ENCODE measurements around the gene ARAP1.

Gene ARAP1

GRCh38 chr11:72668629-72669347 is 83.4 kb downstream of the ARAP1 start:
- peak; percentile 79 for DNase-seq (ENCODE audit: low spot score)

- no peak for DNase-seq (ENCODE audit: low spot score)
These were observed 86.2 kb downstream of the ARAP1 start for GRCh38 chr11:72665911-72666472.

- DNase-seq (ENCODE audit: low spot score) = no peak
These were observed 90.2 kb downstream of the ARAP1 start for GRCh38 chr11:72662036-72662435.

GRCh38 chr11:72661486-72661885 is 90.7 kb downstream of the ARAP1 start:
- no peak for DNase-seq (ENCODE audit: low spot score)

- DNase-seq (ENCODE audit: low spot score) = no peak
These were observed 93.1 kb downstream of the ARAP1 start for GRCh38 chr11:72658989-72659640.

- DNase-seq (ENCODE audit: low spot score) = no peak
These were observed 94.7 kb downstream of the ARAP1 start for GRCh38 chr11:72657411-72658100.

- no peak for DNase-seq (ENCODE audit: low spot score)
These were observed 96.2 kb downstream of the ARAP1 start for GRCh38 chr11:72655896-72656464.

- no peak for DNase-seq (ENCODE audit: low spot score)
These were observed 97.2 kb downstream of the ARAP1 start for GRCh38 chr11:72655014-72655413.

- DNase-seq (ENCODE audit: low spot score) = no peak
These were observed 98.6 kb downstream of the ARAP1 start for GRCh38 chr11:72653649-72654048.

- no peak for DNase-seq (ENCODE audit: low spot score)
These were observed 99.2 kb downstream of the ARAP1 start for GRCh38 chr11:72652873-72653630.

GRCh38 chr11:72652133-72652532 is 100.1 kb downstream of the ARAP1 start:
- no peak for DNase-seq (ENCODE audit: low spot score)

- DNase-seq (ENCODE audit: low spot score) = no peak
These were observed 102.8 kb downstream of the ARAP1 start for GRCh38 chr11:72649215-72649976.

GRCh38 chr11:72648384-72649136 is 103.6 kb downstream of the ARAP1 start:
- no peak for DNase-seq (ENCODE audit: low spot score)

GRCh38 chr11:72647882-72648281 is 104.3 kb downstream of the ARAP1 start:
- no peak for DNase-seq (ENCODE audit: low spot score)

- DNase-seq (ENCODE audit: low spot score) = no peak
These were observed 105.7 kb downstream of the ARAP1 start for GRCh38 chr11:72646472-72646871.

GRCh38 chr11:72646024-72646423 is 106.2 kb downstream of the ARAP1 start:
- DNase-seq (ENCODE audit: low spot score) = no peak

GRCh38 chr11:72643547-72643946 is 108.7 kb downstream of the ARAP1 start:
- no peak for DNase-seq (ENCODE audit: low spot score)

- DNase-seq (ENCODE audit: low spot score) = peak; percentile 61
These were observed 109.2 kb downstream of the ARAP1 start for GRCh38 chr11:72642884-72643522.

- DNase-seq (ENCODE audit: low spot score) = no peak
These were observed 109.9 kb downstream of the ARAP1 start for GRCh38 chr11:72642043-72642883.
